Stimulated activated CD8-positive, alpha-beta memory T cell treated with anti-CD3 and anti-CD28 coated beads, Interleukin-2, amount 100 ng/mL, for 48 hours (primary cell): ENCODE data around the gene ASB3.
"Not testable (repeated sequence)": the region's sequence is repeated elsewhere in the genome, so short reads cannot be mapped to it uniquely, and the experiment has no call there.

Experiments
- DNase-seq, 2 donors: peaks; one replicate each; pipeline ENCODE4 v3.0.0-alpha.2; 2020; ENCODE audit warnings: low read depth in 2 of 2

Gene ASB3

GRCh38 chr2:53737091-53737490, 49.7 kb downstream of the ASB3 start:
- no peak for DNase-seq

DNA sequence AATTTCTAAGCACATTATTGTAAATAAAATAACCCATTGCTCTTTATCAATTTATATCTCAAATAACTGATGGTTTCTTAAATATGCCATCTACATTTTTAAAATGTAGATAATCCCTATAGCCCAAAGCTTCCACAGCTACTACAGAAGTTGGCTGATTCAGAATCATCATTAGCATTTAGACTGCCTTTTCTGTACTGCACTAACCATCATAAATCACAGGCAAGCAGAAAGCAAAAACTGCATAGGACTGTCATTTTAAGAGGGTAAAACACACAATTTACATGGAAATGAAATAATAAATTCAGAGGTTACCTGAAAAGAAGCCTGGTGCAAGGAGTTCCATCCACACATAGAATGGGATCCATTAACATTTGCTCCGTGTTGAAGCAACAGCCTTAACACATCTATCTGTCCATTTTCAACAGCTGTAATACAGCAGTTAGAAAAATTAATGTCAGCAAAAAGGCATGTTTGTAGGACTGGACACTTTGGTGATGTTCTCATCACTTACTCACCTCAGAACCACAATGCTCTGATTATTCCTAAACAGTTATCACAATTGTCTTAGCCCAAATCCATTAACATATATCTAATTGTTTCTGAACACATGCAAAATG, 57.5 kb downstream of the ASB3 start:
- DNase-seq = no peak

GRCh38 chr2:53727921-53728320, 58.8 kb downstream of the ASB3 start:
- no peak for DNase-seq

GRCh38 chr2:53725662-53726061, 61.1 kb downstream of the ASB3 start:
- DNase-seq = no peak

- no peak for DNase-seq
Measured at GRCh38 chr2:53724536-53724935, 62.2 kb downstream of the ASB3 start.

DNA sequence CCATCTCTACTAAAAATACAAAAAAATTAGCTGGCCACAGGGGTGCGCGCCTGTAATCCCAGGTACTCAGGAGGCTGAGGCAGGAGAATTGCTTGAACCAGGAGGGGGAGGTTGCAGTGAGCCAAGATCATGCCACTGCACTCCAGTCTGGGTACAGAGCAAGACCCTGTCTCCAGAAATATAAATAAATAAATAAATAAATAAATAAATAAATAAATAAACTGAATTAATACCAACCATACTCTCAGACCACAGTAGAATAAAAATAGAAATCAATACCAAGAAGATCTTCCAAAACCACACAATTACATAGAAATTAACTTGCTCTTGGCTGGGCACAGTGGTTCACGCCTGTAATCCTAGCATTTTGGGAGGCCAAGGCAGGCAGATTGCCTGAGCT, 65.8 kb downstream of the ASB3 start:
- not testable (repeated sequence) for DNase-seq

GRCh38 chr2:53715568-53715967, 71.2 kb downstream of the ASB3 start:
- DNase-seq = no peak

- DNase-seq = no peak
Measured at GRCh38 chr2:53711271-53711780, 75.4 kb downstream of the ASB3 start.

- DNase-seq = no peak
Measured at GRCh38 chr2:53708988-53709387, 77.8 kb downstream of the ASB3 start.

DNA sequence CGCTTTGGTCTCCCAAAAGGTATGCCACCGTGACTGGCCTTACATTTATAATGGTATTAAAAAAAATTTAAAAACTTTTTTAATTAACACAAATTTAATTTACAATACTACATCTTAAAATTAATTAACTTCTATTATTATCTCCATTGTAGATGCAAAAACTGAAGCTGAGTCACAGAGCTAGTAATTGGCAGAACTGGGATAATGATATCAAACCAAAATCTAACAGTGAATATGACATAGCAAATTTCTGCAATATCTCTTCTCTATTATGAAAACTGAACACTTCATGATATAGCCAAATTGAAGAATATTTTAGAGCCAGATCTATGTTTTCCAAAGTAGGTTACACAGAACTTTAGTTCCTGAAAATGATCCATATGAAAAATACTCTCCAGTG, 85.5 kb downstream of the ASB3 start:
- no peak for DNase-seq

GRCh38 chr2:53697686-53698085, 89.1 kb downstream of the ASB3 start:
- no peak for DNase-seq

DNA sequence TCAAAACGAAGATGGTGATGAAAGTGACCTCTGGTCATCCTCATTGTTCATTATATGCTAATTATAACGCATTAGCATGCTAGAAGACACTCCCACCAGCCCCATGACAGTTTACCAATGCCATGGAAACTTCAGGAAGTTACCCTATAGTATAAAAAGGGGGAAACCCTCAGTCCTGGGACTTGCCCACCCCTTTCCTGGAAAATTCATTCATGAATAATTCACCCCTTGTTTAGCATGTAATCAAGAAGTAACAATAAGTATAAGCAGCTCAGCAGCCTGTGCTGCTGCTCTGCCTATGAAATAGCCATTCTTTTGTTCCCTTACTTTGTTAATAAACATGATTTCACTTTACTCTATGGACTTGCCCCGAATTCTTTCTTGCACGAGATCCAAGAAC, 89.7 kb downstream of the ASB3 start:
- DNase-seq = no peak

DNA sequence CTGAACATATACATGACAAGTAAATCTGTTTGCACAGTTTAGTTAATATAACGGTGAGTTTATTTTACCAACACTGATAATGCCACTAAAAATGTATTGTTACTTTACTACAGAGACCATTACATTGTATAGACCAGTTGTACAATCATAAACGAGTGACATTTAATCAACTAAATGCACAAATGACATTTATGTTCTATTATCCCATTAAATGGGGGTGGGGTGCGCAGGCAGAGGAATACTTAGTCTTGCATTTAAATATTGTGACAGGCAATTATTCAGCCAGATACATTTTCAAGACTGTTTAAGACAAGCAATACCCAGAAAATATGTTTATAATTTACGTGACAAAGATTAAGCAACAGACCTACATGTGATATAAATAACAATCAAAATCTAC, 91.2 kb downstream of the ASB3 start:
- DNase-seq = no peak

DNA sequence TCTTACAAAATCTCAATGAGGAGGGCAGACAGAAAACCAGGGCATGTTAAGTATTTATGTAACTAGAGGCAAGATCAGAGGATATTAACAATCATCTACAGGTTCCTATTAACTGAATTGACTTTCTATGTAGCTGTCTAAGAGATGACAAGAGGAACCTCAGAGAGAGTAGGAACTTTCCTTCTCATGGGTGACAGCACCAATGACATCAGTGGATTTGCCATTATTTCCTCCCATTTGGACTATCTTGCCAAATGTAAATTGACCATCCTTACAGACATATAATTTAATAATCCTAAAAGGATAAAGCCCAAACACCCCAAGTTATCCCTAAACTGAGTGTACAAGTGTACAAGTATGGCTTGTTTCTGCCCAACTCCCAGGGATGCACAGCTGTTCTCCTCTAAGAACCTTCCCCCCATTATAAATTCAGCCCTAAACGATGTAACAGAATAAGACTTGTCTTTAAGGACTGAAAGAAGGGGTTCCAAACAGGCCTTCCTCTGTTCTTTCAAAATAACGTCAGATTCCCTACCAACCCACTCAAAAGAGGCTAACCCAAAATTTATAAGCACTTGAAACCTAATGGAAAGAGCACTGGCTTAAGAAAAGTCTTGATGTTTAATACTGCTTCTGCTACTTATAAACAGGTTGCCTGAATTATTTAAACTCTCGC, 92.5 kb downstream of the ASB3 start:
- DNase-seq = no peak

DNA sequence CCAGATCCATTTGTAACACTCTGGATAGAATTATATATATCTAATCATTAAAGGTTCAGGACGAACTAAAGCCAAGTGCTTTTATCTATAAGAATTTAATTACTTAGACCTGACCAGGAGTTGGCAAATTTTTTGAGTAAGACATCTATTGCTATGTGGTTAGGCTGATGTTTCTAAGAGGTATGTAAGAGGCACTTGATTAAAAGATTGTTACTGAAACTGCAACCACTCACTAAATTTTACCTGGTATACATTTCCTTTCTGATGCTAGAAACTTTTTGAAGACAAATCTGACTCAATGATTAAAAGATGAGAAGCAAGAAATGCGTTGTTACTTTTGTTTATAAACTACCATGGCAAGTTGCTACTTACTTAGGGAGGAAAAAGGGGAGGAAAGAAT, 95.9 kb downstream of the ASB3 start:
- no peak for DNase-seq

DNA sequence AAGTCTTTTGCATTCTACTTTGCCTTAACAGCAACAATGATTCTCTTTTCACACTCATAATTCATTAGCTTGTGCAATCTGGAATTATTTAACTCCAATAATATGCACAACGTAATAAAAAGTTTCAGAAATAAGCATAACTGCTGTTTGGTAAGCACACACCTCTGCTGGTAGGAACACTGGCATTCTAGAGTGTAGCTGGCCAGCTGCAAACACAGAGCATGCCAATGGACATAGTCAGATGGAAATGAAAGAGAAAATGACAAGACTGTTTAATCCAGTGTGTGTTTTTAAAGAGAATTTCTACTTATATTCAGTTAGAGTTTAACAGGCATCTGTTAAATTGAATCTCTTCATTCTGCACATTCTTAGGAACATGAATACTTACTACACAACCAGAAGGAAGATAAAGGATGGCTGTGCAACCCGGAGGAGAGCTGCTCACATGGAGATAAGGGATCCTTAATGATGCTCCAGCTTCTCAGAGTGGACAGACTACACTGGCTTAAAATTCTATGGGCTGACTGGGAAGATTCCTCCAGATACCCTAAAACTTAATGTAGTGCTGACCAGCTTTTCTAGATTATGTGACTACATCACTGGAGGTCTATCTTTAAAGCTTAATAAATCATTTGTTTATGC, 113.8 kb downstream of the ASB3 start:
- DNase-seq = no peak

GRCh38 chr2:53670331-53670730, 116.4 kb downstream of the ASB3 start:
- no peak for DNase-seq

- DNase-seq = no peak
Measured at GRCh38 chr2:53668624-53669026, 118.1 kb downstream of the ASB3 start.

GRCh38 chr2:53667130-53667529, 119.6 kb downstream of the ASB3 start:
- DNase-seq = not testable (repeated sequence)

DNA sequence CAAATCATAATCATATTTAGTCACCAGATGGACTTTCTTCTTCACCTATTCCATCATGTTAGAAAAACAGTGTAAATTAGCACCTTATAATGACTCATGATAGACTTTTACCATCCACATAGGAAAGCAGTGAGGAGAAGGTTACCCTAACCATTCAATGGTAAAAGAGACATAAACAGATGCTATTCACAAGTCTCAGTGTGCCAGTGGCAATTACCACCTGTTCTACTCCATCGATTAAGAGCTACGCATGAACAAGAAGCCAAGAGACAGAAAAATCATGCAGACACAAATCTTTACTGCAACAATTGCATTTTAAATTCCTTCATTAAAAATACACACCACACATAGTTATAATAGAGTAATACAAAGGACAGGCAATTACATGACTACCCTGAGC, 125.9 kb downstream of the ASB3 start:
- no peak for DNase-seq

DNA sequence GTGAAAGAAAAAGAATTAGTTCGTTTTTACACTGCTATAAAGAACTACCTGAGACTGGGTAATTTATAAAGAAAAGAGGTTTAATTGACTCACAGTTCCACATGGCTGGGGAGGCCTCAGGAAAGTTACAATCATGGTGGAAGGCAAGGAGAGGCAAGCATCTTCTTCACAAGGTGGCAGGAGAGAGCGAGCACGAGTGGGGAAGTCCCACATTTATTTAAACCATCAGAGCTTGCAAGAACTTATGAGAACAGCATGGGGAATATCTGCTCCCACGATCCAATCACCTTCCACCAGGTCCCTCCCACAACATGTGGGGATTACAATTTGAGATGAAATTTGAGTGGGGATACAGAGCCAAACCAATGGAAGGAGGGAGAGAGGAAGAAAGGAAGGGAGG, 128.3 kb downstream of the ASB3 start:
- DNase-seq = not testable (repeated sequence)

DNA sequence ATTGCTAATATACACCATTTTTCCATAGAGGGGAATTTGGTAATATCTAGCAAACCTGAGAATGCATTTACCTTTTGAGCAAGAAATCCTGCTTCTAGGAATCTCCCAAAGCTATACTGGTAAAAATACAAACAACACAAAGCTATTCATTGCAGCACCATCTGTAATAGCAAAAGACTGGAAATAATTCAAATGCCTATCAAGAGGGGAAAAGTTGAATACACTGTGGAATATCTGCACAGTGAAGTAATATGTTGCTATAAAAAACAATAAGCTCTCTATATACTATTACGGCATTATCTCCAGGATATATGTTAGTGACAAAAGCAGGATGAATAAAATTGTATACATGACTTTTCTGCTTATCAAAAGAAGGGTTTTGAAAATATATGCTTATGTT, 131.5 kb downstream of the ASB3 start:
- no peak for DNase-seq

DNA sequence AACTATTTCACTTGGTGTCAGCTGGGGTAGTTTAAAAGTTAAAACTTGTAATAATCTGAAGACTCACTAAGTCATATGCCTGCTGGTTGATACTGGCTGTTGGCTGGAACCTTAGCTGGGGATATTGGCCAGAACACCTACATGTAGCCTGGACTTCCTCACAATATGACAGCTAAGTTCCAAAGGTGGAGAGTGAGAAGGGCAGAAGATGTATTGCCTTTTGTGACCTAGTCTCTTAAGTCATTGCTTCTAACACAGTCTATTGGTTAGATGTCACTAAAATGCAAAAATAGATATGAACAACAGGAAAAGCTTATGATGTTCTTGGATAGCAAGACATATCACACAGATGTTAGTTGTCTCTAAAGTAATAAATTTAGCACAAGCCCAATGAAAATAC, 132.4 kb downstream of the ASB3 start:
- DNase-seq = no peak
